GM10266 (cell line): ENCODE measurements around the gene MT1HL1.
"Not testable (repeated sequence)": the region's sequence is repeated elsewhere in the genome, so short reads cannot be mapped to it uniquely, and the experiment has no call there.

ENCODE experiments used
- DNase-seq: peaks from one replicate; pipeline ENCODE4 v3.0.0; 2012; ENCODE audit errors: extremely low spot score
- CTCF ChIP-seq: IDR thresholded peaks from 2 replicates; pipeline ENCODE4 v1.5.1; 2012; ENCODE audit warnings: mild to moderate bottlenecking, low read depth; ENCODE audit not compliant: control insufficient read depth, insufficient read depth; ENCODE audit errors: missing control alignments

The MT1HL1 gene

DNA sequence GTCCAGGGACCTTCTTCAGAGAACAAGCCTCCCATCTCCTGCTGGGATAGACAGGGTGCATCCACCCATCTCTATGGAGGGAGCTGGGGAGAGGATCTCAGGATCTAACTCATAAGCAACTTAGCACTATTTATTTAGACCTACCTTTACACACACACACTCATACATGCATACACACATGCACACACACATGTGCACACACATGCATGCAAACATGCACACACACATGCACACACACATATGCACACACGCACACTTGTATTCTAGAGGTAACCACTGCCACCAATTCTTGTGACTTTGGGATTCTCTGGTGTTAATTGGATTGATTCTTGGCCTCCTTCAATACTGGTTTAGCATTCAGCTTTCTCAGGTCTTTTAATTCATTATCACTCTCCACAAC lies 9.8 kb downstream of the MT1HL1 start:
- no peak for TF ChIP-seq CTCF
- no peak for DNase-seq

- TF ChIP-seq CTCF = no peak
- DNase-seq = no peak
Measured at GRCh38 chr1:236992449-236992848, 11.8 kb downstream of the MT1HL1 start.

DNA sequence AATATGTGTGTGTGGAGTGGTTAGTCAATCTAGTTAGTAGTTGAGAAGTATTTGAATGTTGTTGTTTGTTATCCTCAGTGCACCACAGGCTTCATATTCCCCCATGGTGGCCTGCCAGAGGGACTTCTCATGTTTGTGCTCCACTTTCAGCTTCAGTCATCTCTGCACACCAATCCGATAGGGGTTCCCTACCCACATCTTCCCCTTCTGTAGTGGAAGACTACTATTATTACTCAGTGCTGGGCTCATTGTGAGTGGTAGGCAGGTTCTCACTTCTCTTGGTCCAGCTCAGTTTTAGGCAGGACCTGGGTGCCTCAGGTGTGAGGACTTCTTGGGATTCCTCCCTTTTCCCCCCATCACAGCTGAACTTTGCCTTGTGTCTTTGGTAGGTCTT lies 14.2 kb downstream of the MT1HL1 start:
- DNase-seq = no peak
- TF ChIP-seq CTCF = no peak

GRCh38 chr1:236989290-236990051 lies 14.8 kb downstream of the MT1HL1 start:
- TF ChIP-seq CTCF = no peak
- DNase-seq = no peak

GRCh38 chr1:236983818-236984217 lies 20.4 kb downstream of the MT1HL1 start:
- no peak for DNase-seq
- TF ChIP-seq CTCF = no peak

- DNase-seq = no peak
- no peak for TF ChIP-seq CTCF
Measured at GRCh38 chr1:236982380-236982779, 21.9 kb downstream of the MT1HL1 start.

GRCh38 chr1:236981431-236981830 lies 22.8 kb downstream of the MT1HL1 start:
- not testable (repeated sequence) for DNase-seq

- no peak for DNase-seq
Measured at GRCh38 chr1:236980673-236981072, 23.6 kb downstream of the MT1HL1 start.

More at GRCh38 chr1:236980673-236981072, 23.6 kb downstream of the MT1HL1 start:
- TF ChIP-seq CTCF = no peak
